22Rv1 (cell line): ENCODE results near the gene LRRC23.

Experiments used
- ZFX ChIP-seq: fragments of 450-650 bp; IDR thresholded peaks from 2 replicates; pipeline ENCODE4 v1.6.1; 2017; ENCODE audit warnings: antibody characterized with exemption, borderline replicate concordance
- TF ChIP-seq, protein P1 (sequence below): fragments of 450-650 bp; IDR thresholded peaks from 2 replicates; pipeline ENCODE4 v1.5.1; 2017; ENCODE audit warnings: mild to moderate bottlenecking

DNA sequence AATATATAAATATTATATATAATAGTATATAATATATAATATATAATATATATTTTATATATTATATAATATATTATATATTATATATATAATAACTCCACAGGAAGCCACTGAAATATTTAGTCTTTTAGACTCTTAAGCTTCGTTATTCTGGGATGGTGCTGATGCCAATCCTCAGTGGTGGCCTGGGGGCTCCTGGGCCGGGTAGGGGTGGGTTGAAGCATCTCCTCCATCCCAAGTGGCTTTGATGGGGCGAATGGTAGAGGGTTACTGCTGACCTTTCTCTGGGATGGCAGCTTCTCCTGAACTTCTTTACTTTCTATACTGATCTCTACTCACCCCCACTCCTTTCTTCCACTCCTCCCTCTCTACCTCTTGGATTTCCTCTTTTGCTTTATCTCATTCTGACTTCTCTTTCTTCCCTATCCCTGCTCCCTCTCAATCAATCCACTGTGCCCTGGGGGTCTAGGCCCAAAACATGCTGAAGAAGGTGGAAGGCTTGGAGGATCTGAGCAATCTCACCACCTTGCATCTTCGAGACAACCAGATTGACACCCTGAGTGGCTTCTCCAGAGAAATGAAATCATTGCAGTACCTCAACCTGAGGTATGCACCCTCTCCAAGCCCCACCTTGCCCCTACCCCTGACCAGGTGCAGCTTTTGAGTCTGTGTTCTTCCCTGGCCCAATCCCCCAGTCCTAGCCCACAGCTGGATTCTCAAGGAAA, 5.0 kb downstream of the LRRC23 start:
- TF ChIP-seq, protein P1, sequence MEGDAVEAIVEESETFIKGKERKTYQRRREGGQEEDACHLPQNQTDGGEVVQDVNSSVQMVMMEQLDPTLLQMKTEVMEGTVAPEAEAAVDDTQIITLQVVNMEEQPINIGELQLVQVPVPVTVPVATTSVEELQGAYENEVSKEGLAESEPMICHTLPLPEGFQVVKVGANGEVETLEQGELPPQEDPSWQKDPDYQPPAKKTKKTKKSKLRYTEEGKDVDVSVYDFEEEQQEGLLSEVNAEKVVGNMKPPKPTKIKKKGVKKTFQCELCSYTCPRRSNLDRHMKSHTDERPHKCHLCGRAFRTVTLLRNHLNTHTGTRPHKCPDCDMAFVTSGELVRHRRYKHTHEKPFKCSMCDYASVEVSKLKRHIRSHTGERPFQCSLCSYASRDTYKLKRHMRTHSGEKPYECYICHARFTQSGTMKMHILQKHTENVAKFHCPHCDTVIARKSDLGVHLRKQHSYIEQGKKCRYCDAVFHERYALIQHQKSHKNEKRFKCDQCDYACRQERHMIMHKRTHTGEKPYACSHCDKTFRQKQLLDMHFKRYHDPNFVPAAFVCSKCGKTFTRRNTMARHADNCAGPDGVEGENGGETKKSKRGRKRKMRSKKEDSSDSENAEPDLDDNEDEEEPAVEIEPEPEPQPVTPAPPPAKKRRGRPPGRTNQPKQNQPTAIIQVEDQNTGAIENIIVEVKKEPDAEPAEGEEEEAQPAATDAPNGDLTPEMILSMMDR, result no peak
- TF ChIP-seq ZFX, result no peak
